NCI-H460 (cell line): ENCODE data around the gene MID1. TPM values are rescaled to one million over a fixed set of nuclear protein-coding genes. Genes with fewer than 3 reads are reported as not detected.

Experiments used
- DNase-seq: peaks from one replicate; pipeline ENCODE4 v3.0.0-alpha.2; 2016; ENCODE audit warnings: low read depth; ENCODE audit errors: extremely low read depth
- total RNA-seq: library from RNA; depleted of rRNA; stranded (reverse); fragments of >200 nt; shearing (Covaris generic); gene quantifications from 2 replicates; pipeline ENCODE4 v1.2.3, GENCODE V29; 2014

Gene MID1
- total RNA-seq, 1 experiment from 2014 or later, result 25.2 TPM

GRCh38 chrX:10453945-10454344, 166.4 kb downstream of the MID1 start:
- DNase-seq, result no peak

- no peak for DNase-seq
Observed at GRCh38 chrX:10450959-10451355, 169.4 kb downstream of the MID1 start.

- DNase-seq, result no peak
Observed at GRCh38 chrX:10450229-10450958, 170.0 kb downstream of the MID1 start.

GRCh38 chrX:10447564-10448214, 172.7 kb downstream of the MID1 start:
- no peak for DNase-seq

GRCh38 chrX:10444204-10444603, 176.2 kb downstream of the MID1 start:
- DNase-seq, result no peak

GRCh38 chrX:10441464-10441863, 178.9 kb downstream of the MID1 start:
- DNase-seq, result no peak

- DNase-seq, result no peak
Observed at GRCh38 chrX:10433296-10433965, 187.0 kb downstream of the MID1 start.

GRCh38 chrX:10429908-10430307, 190.5 kb downstream of the MID1 start:
- DNase-seq, result no peak

- DNase-seq, result no peak
Observed at GRCh38 chrX:10427249-10427648, 193.1 kb downstream of the MID1 start.

DNA sequence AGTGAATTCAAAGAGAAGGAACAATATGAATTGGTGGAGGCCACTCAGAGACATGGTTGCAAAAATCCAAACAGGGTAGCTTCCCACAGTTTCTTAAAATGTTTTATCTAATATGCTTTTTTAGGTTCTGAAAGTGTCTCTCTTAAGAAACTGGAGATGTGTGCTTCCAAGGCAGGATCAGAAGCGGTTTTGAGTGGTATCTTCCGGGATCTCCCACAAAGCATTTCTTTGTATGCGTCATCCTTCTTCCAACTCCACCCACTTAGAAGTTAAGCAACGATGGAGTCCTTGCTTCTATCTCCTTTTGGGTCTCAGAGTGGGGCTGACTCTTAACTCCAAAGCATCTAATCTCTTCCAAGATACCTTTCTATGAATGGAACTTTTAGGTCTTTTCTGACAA, 196.7 kb downstream of the MID1 start:
- no peak for DNase-seq

- no peak for DNase-seq
Observed at GRCh38 chrX:10420134-10420533, 200.3 kb downstream of the MID1 start.

DNA sequence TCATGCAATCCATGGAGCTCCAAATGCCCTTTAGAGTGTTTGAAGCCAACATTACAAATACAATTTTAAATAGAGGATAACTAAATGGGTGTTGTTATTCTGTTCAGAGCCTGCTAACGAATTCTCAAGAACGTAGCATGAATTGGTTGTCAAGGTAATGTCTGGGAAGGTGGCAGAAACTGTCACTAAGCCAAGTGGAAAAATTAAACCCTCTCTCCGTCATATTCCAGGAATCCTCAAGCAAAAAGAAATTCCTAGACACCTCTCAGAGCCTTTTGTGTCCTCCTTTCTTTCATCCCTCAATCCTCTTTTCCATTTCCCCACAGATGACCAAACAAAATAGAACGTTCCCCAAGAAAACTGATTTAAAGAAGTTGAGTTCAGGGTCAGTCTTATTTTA, 204.0 kb downstream of the MID1 start:
- DNase-seq, result no peak

GRCh38 chrX:10415306-10416001, 204.9 kb downstream of the MID1 start:
- no peak for DNase-seq

DNA sequence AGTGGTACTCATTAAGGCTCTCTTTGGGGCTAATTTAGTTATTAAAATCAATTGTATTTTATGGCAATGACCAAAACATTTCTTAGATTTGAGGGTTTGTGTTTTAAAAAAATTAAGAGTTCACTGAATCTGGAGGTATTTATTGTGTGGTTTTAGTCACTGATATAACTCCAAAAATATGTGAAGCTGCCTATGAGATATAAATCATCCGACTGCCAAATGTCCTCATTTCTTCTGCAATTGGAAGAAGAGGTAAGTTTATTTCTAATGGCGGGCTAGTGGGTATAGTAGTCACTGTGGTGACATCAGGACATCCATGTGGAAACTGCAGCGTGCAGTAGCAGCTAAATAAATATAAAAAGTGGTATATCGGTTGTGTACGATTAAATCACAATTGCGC, 205.5 kb downstream of the MID1 start:
- no peak for DNase-seq

DNA sequence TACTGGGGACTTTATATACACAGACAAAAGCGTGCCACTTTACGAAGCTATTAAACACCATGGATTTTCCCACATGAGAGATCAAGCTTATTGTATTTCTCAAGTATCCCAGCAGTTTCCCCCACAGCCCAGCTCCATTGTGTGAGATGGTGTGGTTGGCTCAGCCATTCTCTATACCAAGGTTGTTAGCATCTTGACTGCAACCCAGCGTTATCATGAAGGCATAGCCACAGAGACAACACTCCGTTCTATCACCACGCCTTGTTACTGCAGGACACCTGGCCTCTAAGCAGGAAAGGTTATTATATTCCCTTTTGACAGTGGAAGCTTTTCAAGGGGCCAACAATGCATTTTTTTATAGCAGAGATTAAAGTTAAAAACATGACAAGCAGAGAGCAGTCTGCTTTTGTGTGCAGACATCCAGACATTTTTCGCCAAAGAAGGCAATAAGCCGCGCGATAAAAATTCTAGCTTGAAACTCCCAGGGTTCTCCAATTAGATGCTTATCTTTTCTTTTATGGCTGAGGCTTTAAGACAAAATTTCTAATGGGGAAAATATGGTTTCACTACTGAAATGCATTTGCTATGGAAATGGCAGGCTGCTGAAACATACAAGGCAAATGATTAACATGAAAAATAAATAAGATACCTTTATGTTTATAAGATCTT, 206.1 kb downstream of the MID1 start:
- no peak for DNase-seq

- no peak for DNase-seq
Observed at GRCh38 chrX:10404436-10404835, 215.9 kb downstream of the MID1 start.

- DNase-seq, result peak; percentile 1
Observed at GRCh38 chrX:10401239-10401638, 219.1 kb downstream of the MID1 start.

- no peak for DNase-seq
Observed at GRCh38 chrX:10399043-10399741, 221.2 kb downstream of the MID1 start.

DNA sequence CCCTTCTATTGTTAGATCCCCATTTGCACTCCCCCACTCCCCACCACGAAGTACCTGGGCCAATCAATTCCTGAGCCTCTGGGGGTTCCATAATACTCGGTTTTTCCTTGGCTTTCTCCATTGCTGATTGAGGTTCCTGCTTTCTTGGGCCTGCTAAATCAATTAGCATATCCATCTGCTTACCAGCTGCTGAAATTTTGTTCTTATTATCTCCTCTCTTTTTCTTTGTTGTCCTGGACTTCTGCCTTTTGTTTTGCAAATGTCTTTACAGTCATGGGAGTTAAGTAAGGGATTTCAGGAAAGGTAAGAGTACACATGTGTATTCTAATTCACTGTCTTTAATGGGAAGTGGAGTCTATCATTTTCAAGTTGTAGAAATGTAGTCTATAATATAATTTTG, 222.2 kb downstream of the MID1 start:
- DNase-seq, result no peak

DNA sequence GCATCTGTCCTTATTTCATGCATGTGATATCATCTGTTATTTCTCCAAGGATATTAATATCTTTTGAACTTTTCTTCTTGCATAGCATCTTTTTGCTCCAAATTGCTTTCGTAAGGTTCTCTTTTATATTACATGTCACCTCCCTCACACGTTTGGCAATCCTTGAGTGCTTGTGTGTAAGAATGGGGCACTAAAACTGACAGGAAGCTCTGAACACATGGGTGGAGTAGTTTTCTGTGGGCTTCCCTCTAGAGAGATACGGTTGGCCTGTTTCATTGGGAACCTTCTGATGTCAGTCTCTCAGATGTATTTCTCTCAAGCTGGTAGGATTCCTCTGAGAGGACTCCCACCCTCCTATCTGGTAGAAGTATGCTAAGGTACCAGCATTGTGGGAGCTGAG, 223.0 kb downstream of the MID1 start:
- no peak for DNase-seq
